ENCODE measurements around the gene COQ10A. TPM values are rescaled to one million over a fixed set of nuclear protein-coding genes. Genes with fewer than 3 reads are reported as not detected.

COQ10A gene
- total RNA-seq, 2 experiments from 2014 or later, result 7.9 to 9.6 TPM

DNA sequence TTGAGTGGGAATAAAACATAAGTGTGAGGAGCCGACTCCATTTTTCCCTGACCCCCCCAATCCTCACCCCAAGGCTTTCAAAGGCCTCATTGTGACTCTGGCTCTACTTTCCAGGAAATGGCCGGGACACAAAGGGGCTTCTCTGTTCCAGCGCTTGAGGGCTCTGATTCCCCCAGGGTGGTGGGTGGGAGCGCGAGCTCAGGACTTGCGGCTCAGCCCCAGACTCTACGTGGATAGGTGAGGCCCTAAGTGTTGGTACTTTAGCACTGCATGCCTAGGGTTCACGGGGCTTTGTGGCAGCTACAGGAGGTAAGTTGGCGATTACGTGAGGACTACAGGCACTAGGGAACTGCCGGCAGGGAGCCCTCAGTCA, 48.5 kb downstream of the COQ10A start:
- Mint-ChIP-seq H3K27me3 (no peaks in the 10 kb centered on the region), H3K4me1 (ENCODE audit: low read depth) (peaks cover 9% of the 10 kb centered on the region), H3K9me3 (no peaks in the 10 kb centered on the region), H3K36me3 (ENCODE audit: low read depth) (peaks cover 26% of the 10 kb centered on the region), H3K27ac (peak overlapping the region; percentile 92), H3K4me3 (peak overlapping the region; percentile 85)
- TF ChIP-seq, protein P1, sequence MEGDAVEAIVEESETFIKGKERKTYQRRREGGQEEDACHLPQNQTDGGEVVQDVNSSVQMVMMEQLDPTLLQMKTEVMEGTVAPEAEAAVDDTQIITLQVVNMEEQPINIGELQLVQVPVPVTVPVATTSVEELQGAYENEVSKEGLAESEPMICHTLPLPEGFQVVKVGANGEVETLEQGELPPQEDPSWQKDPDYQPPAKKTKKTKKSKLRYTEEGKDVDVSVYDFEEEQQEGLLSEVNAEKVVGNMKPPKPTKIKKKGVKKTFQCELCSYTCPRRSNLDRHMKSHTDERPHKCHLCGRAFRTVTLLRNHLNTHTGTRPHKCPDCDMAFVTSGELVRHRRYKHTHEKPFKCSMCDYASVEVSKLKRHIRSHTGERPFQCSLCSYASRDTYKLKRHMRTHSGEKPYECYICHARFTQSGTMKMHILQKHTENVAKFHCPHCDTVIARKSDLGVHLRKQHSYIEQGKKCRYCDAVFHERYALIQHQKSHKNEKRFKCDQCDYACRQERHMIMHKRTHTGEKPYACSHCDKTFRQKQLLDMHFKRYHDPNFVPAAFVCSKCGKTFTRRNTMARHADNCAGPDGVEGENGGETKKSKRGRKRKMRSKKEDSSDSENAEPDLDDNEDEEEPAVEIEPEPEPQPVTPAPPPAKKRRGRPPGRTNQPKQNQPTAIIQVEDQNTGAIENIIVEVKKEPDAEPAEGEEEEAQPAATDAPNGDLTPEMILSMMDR (IDR thresholded peaks at IDR 0.05), result no peak
- CTCF ChIA-PET, result interaction anchor here (0.9 to 1.8 kb wide), 5 partner anchors 18 to 149 kb away, joined by 3 to 14 read pairs (median 3); partner anchors contain the start of genes IL23A and PAN2
- POLR2A ChIA-PET, result interaction anchor here (0.7 to 4.1 kb wide), 12 partner anchors 9 to 198 kb away, joined by 3 to 28 read pairs (median 4); partner anchors contain the start of genes ANKRD52, IL23A, PAN2 and STAT2
- DNase-seq (no peak), ATAC-seq (no peak)
- intact Hi-C loops (cut with micrococcal nuclease), result no loop called here

DNA sequence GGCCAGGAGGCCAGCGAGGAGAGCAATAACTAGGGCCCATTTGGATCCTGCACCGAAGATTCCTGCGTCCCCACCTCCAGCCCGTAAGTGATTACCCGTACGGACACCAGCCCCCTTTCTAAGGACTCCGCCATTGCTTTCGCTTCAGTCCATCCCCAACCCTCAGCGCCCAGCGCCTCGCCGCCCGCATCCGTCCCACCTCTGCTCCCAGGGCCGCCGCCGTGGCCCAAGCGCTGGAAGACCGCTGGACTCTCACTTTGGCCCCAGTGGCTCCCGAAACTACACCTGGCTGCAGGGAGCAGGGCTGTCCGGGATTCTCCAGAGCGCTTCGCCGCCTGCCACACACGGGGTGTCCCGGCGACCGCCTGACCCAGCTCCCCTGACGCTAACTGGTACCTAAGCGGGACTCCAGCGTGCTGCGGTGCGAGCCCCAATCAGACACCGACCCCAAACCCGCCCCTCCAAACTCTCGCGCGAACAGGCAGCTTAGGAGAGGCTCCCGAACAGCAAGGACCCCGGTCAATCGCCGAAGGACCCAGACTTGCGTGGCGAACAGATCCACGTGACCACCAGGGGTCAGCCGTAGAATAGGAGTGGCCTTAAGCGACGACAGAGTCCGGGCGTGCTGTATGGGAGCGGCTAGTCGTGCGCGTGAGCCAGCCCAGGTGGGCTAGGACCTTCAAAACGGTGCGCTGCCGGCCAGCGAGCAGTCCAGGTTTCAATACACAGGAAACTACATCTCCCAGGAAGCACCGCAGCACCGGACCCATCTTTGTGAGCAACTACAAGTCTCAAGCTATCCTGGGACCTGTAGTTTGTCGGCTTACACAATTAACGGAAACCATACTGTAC, 49.1 kb downstream of the COQ10A start, which contains the start of gene CNPY2:
CNPY2 (minus strand) TSS at position 367 of the 852 bp plus-strand sequence. CDS start 771 bp downstream, outside the sequence.
- ChIA-PET POLR2A (interaction anchor here (0.7 to 4.1 kb wide), 16 partner anchors 8 to 198 kb away, joined by 3 to 28 read pairs (median 4); partner anchors contain the start of genes ANKRD52, IL23A, PAN2 and STAT2), CTCF (interaction anchor here (1.0 to 2.0 kb wide), 7 partner anchors 16 to 148 kb away, joined by 3 to 14 read pairs (median 4); partner anchors contain the start of gene IL23A)
- peak within 1 kb of the TSS; percentile 85 for H3K4me3 Mint-ChIP-seq
- no peaks in the 10 kb centered on the region for H3K9me3 Mint-ChIP-seq
- DNase-seq, result peak; percentile 98
- H3K27me3 Mint-ChIP-seq, result no peaks in the 10 kb centered on the region
- H3K27ac Mint-ChIP-seq, result peak within 1 kb of the TSS; percentile 92
- ATAC-seq, result peak; percentile 91
- H3K4me1 Mint-ChIP-seq (ENCODE audit: low read depth), result peaks cover 9% of the 10 kb centered on the region
- TF ChIP-seq, protein P1 (IDR thresholded peaks at IDR 0.05), result no peak
- H3K36me3 Mint-ChIP-seq (ENCODE audit: low read depth), result peaks cover 21% of the 10 kb centered on the region
- intact Hi-C loops (cut with micrococcal nuclease), result no loop called here

DNA sequence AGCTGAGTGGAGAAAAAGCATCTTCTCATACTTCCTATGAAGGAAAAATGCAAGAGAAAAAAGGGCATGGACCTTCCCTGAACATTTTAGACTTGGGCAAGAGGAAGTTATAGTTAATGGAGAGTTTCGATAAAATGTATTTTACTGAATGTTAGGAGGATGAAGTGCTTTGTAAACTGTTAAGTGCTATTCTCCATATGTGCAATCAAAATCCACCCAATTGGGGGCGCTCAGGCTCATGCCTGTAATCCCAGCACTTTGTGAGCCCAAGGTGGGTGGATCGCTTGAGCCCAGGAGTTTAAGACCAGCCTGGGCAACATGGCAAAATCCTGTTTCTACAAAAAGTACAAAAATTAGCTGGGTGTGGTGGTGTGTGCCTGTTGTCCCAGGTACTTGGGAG, 50.9 kb downstream of the COQ10A start:
- ChIA-PET POLR2A (interaction anchor here (1.0 to 4.1 kb wide), 2 partner anchors 16 to 42 kb away, joined by 3 to 28 read pairs; partner anchors contain the start of genes PAN2 and STAT2), CTCF (interaction anchor here (0.7 to 2.0 kb wide), 4 partner anchors 29 to 147 kb away, joined by 3 to 6 read pairs (median 5); partner anchors contain the start of gene TIMELESS)
- TF ChIP-seq, protein P1 (IDR thresholded peaks at IDR 0.05), result no peak
- DNase-seq (peak; percentile 39), ATAC-seq (no peak)
- H3K27ac Mint-ChIP-seq, result no peak overlapping the region
- peaks cover 11% of the 10 kb centered on the region for H3K4me1 Mint-ChIP-seq (ENCODE audit: low read depth)
- intact Hi-C loops (cut with micrococcal nuclease), result no loop called here
- H3K4me3 Mint-ChIP-seq, result no peak overlapping the region
- H3K9me3 Mint-ChIP-seq, result no peaks in the 10 kb centered on the region
- H3K27me3 Mint-ChIP-seq, result no peaks in the 10 kb centered on the region
- peaks cover 20% of the 10 kb centered on the region for H3K36me3 Mint-ChIP-seq (ENCODE audit: low read depth)

Other genes starting within 250 kb of the COQ10A start
- gene IKZF4, start 245.9 kb upstream of the COQ10A start, total RNA-seq, result 10 to 100 TPM; 20.5 to 20.8 TPM
- 10 to 100 TPM; 29.7 to 29.8 TPM for gene RPS26, start 225.0 kb upstream of the COQ10A start, total RNA-seq
- gene ERBB3, start 186.8 kb upstream of the COQ10A start, total RNA-seq, result under 1 TPM; 0.98 to 0.99 TPM
- 100 to 1,000 TPM; 447 to 455 TPM for gene PA2G4, start 162.4 kb upstream of the COQ10A start, total RNA-seq
- 1,000 to 10,000 TPM; 5,401 to 5,452 TPM for gene RPL41, start 150.3 kb upstream of the COQ10A start, total RNA-seq
- gene ZC3H10, start 148.7 kb upstream of the COQ10A start, total RNA-seq, result 1 to 10 TPM; 6.8 to 7.2 TPM
- gene ESYT1, start 138.7 kb upstream of the COQ10A start, total RNA-seq, result 100 to 1,000 TPM; 154 to 160 TPM
- gene MYL6B, start 114.4 kb upstream of the COQ10A start, total RNA-seq, result 10 to 100 TPM; 60.3 to 66.9 TPM
- 100 to 1,000 TPM; 647 to 663 TPM for gene MYL6, start 108.6 kb upstream of the COQ10A start, total RNA-seq
- gene SMARCC2, start 77.5 kb upstream of the COQ10A start, total RNA-seq, result 10 to 100 TPM; 79.3 to 87.9 TPM
- 10 to 100 TPM; 23.4 to 27.4 TPM for gene RNF41, start 45.0 kb upstream of the COQ10A start, total RNA-seq
- 10 to 100 TPM; 58.7 to 60.2 TPM for gene NABP2, start 42.6 kb upstream of the COQ10A start, total RNA-seq
- gene SLC39A5, start 36.9 kb upstream of the COQ10A start, total RNA-seq, result under 1 TPM; 0.41 to 0.54 TPM
- 10 to 100 TPM; 23.3 to 31.3 TPM for gene ANKRD52, start 8.6 kb upstream of the COQ10A start, total RNA-seq
- gene CS, start 33.4 kb downstream of the COQ10A start, total RNA-seq, result 100 to 1,000 TPM; 292 to 297 TPM
- gene CNPY2, start 49.0 kb downstream of the COQ10A start, total RNA-seq, result 10 to 100 TPM; 81.0 to 81.7 TPM
- 10 to 100 TPM; 55.7 to 69.0 TPM for gene PAN2, start 67.1 kb downstream of the COQ10A start, total RNA-seq
- 10 to 100 TPM; 41.3 to 41.5 TPM for gene IL23A, start 71.9 kb downstream of the COQ10A start, total RNA-seq
- gene STAT2, start 93.2 kb downstream of the COQ10A start, total RNA-seq, result 10 to 100 TPM; 64.4 to 69.7 TPM
- gene APOF, start 95.9 kb downstream of the COQ10A start, total RNA-seq, result not detected
- 10 to 100 TPM; 48.7 to 49.2 TPM for gene TIMELESS, start 182.5 kb downstream of the COQ10A start, total RNA-seq
- gene MIP, start 187.7 kb downstream of the COQ10A start, total RNA-seq, result not detected
- gene SPRYD4, start 201.6 kb downstream of the COQ10A start, total RNA-seq, result 1 to 10 TPM; 3.2 to 3.3 TPM
- 1 to 10 TPM; 5.2 to 7.3 TPM for gene GLS2, start 221.2 kb downstream of the COQ10A start, total RNA-seq

Data from activated CD8-positive, alpha-beta T cell treated with anti-CD3 and anti-CD28 coated beads for 36 hours (primary cell).